Measurements from ENCODE around the gene ADRA2A.

The ADRA2A gene

DNA sequence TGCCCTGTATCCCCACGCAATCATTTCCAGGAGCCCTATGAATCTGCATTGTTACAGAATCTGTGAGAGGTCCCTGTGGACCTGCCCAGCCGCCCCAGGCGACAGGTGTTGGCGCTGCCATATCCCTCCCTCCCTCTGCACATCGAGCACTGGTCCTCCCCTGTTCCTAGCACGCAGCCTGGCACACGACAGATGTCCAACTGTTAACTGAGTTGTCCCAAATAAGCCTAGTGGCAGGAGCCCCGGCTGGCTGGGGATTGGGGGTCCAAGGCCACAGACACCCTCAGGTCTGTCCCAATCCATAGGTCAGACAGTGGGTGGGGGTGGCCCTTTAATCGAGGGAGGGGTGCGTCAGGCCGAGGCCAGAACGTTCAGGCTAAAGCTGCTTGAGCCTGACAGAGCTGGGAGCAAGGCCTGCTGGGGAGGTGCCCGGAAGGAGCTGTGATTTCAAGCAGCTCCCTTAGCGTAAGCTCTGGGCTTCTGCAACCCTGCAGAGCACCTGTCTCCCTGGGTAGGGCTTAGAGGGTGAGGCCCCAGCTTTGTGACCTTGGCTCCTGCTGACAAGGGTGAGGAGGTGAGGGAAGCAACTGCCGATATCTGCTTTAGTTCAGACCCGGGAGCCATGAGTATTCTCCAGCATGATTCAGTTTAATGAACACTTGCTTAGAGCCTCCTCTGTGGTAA, 40.1 kb downstream of the ADRA2A start:
- TF ChIP-seq, protein P1, sequence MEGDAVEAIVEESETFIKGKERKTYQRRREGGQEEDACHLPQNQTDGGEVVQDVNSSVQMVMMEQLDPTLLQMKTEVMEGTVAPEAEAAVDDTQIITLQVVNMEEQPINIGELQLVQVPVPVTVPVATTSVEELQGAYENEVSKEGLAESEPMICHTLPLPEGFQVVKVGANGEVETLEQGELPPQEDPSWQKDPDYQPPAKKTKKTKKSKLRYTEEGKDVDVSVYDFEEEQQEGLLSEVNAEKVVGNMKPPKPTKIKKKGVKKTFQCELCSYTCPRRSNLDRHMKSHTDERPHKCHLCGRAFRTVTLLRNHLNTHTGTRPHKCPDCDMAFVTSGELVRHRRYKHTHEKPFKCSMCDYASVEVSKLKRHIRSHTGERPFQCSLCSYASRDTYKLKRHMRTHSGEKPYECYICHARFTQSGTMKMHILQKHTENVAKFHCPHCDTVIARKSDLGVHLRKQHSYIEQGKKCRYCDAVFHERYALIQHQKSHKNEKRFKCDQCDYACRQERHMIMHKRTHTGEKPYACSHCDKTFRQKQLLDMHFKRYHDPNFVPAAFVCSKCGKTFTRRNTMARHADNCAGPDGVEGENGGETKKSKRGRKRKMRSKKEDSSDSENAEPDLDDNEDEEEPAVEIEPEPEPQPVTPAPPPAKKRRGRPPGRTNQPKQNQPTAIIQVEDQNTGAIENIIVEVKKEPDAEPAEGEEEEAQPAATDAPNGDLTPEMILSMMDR (IDR thresholded peaks at IDR 0.05; ENCODE audit: insufficient read depth, missing control alignments), result no peak
- DNase-seq (ENCODE audit: insufficient read length, low spot score), result no peak
- no peak for FAIRE-seq

DNA sequence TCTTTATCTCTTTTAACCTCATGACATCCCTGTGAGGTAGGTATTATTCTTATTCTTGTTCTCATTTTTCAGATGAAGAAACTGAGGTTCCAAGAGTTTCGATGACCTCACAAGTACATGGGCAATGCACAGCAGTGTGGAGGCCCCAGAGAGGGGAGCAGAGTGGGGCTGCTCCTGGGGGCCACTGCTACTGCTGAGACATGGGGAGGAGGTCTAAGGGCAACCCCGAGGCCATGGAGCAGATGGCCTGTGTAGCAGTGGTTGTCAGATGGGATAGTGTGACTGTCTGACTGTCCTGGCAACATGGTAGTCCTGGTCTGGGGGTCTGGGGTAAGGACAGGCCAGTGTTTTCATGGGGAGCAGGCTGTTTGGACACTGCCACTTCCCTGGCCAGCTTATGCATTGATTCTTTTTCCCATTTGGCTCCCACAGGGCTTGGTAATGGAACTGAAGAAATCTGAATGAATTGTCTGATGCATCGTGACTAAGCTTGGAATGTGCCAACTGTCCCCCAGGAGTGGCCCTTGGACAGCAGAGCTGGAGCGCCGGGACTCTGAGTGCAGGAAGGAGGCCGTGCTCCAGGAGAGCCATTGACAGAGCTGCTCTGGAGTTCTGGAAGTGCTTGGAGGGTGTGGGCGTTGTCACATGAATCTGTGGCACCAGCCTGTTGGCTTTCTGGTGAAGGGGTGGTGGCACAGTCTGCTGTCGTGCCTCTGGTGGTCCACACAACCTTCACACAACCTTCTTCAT, 40.9 kb downstream of the ADRA2A start:
- no peak for FAIRE-seq
- TF ChIP-seq, protein P1 (IDR thresholded peaks at IDR 0.05; ENCODE audit: insufficient read depth, missing control alignments), result no peak
- DNase-seq (ENCODE audit: insufficient read length, low spot score), result no peak

DNA sequence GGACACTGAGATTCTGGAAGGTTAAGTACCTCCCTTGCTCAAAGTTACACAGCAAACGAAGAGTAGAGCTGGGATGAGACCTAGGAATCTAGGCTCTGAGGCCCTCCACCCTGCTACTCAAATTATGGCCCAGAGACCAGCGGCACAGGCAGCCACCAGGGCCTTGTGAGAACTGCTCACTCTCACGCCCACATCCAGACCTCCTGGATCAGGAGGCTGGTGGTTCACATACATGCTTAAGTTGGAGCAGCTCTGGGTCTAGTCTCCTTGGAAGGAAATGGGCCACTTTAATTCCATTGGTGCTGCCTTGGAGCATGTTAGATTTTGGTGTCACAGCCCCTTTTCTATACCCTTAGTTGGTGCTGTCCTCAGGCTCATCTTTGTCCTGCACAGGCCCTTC, 41.9 kb downstream of the ADRA2A start:
- DNase-seq (ENCODE audit: insufficient read length, low spot score) (no peak), FAIRE-seq (no peak)
- TF ChIP-seq, protein P1 (IDR thresholded peaks at IDR 0.05; ENCODE audit: insufficient read depth, missing control alignments), result no peak

DNA sequence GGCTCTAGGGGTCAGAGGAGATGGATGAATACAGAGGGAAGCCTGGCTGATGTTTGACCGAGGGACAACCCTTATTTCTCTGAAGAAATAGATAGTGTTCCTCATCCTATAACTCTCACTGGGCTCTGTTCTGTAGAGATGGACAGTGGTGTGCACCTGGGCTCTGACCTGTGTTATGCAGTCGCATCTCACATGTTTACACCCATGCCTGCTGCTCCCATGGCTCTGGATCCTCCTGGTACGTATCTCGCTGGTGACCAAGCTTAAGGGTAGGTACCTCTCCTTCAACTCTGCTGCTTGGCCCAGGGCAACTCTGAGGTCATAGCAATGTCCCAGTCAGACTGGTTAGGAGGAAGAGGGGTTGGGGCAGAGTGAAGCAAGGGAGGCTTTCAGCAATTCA, 42.8 kb downstream of the ADRA2A start:
- DNase-seq (ENCODE audit: insufficient read length, low spot score), result no peak
- TF ChIP-seq, protein P1 (IDR thresholded peaks at IDR 0.05; ENCODE audit: insufficient read depth, missing control alignments), result no peak
- no peak for FAIRE-seq

DNA sequence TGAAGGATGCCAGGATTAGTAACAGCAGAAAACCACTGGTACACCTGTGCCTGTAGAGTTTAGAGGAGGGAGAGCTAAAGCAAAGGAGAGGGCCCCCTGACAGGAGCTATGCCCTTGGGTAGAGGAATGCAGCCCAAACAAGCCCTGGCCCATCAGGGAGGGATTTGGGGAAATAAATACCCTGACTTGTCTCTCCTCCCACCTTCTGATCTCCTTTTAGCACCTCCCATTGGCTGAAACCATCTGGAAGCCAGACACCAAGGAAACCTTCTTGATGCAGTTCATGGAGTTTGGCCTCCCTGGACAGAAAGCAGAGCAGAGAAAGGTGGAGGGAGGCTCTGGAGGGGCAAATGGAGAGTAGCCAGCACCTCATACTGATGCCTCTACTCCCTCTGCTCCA, 45.3 kb downstream of the ADRA2A start:
- TF ChIP-seq, protein P1 (IDR thresholded peaks at IDR 0.05; ENCODE audit: insufficient read depth, missing control alignments), result no peak
- DNase-seq (ENCODE audit: insufficient read length, low spot score) (no peak), FAIRE-seq (no peak)

DNA sequence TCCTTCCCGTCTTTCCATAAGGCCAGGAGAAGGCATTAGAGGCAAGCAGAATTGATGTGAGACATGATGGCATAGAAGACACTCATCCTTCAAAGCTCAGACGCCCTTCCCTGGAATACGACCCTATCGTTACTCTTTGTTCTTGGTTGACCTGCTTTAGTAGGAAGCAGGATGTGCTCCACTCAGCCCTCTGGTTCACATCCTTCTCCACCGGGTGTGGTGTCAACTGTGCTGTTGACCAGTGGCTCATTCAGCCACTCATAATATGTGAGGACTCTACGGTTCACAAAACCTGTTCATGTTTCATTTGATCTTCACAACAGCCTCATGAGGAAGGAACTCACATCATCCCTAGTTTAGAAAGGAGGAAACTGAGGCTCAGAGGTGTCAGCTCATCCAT, 47.1 kb downstream of the ADRA2A start:
- TF ChIP-seq, protein P1 (IDR thresholded peaks at IDR 0.05; ENCODE audit: insufficient read depth, missing control alignments), result no peak
- DNase-seq (ENCODE audit: insufficient read length, low spot score) (no peak), FAIRE-seq (no peak)

DNA sequence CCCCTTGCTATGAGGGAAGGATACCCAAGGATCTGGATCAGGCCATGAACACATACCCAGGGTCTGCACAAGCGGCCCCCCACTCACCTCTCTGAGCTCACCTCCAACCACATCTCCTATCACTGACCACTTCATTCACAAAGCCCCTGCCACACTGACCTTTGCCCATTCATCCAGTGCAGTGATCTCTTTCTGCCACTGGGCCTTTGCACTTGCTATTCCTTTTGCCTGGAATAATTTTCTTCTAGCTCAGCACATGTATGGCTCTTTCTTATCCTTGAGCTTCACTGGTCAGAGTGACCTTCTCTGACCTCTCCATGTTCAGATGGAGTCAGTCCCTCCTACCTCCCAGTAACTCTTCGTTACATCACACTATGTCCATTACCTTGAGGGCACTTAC, 48.3 kb downstream of the ADRA2A start:
- TF ChIP-seq, protein P1 (IDR thresholded peaks at IDR 0.05; ENCODE audit: insufficient read depth, missing control alignments), result no peak
- FAIRE-seq, result no peak
- DNase-seq (ENCODE audit: insufficient read length, low spot score), result no peak

Data from D721Med (cell line).